Measurements from ENCODE around the gene TRIM63.

Gene TRIM63

DNA sequence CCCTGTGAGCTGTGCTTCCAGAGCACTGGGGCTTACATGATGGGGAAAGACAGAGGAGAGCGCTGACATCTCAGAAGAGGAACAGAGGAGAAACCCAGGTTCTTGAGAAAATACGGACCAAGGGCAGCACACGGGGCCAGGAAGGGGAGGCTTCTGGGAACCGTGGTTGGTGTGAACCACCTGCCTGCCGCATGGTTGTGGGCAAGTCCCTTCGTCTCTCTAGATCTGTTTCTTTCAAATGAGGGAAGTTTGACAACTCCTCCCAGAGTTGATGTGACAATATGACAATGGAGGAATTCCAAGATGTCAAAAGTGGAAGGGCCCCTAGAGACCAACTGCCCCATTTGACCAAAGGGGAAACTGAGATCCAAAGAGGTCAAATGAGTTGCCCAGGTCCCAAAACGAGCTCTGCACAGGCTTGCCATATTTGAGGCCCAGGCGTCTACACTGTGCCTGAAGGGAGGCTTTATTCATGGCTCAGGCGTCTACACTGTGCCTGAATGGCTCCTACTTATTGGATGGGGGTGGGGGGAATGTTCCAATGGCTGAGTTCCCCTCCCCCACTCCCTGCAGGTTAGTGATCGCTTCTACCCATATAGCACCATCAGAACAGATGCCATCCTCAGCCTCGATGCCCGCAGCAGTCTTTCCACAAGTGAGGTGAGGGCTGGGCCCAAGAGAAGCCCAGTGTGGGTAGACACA lies 34.6 kb downstream of the TRIM63 start:
- Histone ChIP-seq H3K9me3 (ENCODE audit: control insufficient read depth in 2 of 2, low read length in 2 of 2) (no peaks in the 10 kb centered on the region), H3K9ac (ENCODE audit: low read length in 2 of 2) (no peak overlapping the region), H3K4me1 (ENCODE audit: control insufficient read depth, insufficient read depth, low read length) (peaks cover 18% of the 10 kb centered on the region), H3K36me3 (ENCODE audit: control insufficient read depth in 2 of 2, insufficient read depth in 2 of 2, low read length in 2 of 2) (no peaks in the 10 kb centered on the region), H3K27me3 (ENCODE audit: control insufficient read depth in 1 of 2, insufficient read depth in 2 of 2, low read length in 2 of 2) (peaks cover 0 to 6% of the 10 kb centered on the region in 2 donors), H3K4me3 (ENCODE audit: low read length in 2 of 2) (no peak overlapping the region), H3K27ac (ENCODE audit: low read length) (no peak overlapping the region)

DNA sequence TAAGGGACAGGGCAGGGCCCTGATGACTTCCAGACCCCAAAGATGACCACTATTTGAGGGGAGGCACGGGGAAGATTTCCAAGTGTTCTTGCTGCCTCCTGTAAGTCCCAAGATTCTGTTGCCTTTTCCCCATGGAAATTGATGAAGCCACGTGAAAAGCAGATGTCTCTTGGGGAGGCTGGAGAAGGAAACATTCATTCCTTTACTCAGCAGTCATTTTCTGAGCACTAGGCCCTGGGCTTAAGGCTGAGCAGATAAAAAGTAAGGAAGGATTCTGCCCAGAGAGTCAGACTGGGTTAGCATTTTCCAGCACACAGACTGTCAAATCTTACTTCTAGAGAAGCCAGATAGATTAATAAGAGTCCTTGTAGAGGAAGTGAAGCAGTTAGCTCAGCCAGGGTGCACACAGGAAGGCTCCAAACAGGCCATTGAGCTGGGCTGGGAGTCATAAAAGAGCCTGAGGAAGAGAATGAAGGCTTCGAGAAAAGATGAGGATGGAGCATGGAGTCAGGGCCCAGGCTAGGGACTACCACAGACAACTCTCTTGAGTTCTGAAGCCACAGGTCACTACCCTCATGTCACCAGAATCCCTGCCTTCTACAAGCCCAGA lies 35.7 kb downstream of the TRIM63 start:
- H3K27me3 ChIP-seq (ENCODE audit: control insufficient read depth in 1 of 2, insufficient read depth in 2 of 2, low read length in 2 of 2): peaks cover 0 to 6% of the 10 kb centered on the region in 2 donors
- no peaks in the 10 kb centered on the region for H3K36me3 ChIP-seq (ENCODE audit: control insufficient read depth in 2 of 2, insufficient read depth in 2 of 2, low read length in 2 of 2)
- H3K9me3 ChIP-seq (ENCODE audit: control insufficient read depth in 2 of 2, low read length in 2 of 2): no peaks in the 10 kb centered on the region
- no peak overlapping the region for H3K27ac ChIP-seq (ENCODE audit: low read length)
- no peak overlapping the region for H3K9ac ChIP-seq (ENCODE audit: low read length in 2 of 2)
- peaks cover 18% of the 10 kb centered on the region for H3K4me1 ChIP-seq (ENCODE audit: control insufficient read depth, insufficient read depth, low read length)
- no peak overlapping the region for H3K4me3 ChIP-seq (ENCODE audit: low read length in 2 of 2)

DNA sequence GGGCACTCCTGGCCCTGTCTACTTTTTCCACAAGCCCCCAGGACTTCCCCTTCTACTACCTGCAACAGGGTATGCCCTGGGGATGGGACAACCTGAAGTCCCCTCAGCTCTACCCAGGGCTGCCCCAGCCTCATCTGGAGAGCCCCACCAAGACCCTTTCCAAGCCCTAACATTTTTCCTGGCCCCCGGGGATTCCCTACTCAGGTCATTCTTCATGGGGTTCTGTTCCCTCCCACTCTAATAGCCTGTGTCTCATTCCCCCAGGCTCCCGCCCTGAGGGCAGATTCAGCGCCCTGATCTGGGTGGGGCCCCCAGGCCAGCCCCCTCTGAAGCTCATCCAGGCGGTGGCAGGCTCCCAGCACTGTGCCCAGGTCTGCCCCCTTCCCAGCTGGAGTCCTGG lies 36.2 kb downstream of the TRIM63 start:
- H3K27me3 ChIP-seq (ENCODE audit: control insufficient read depth in 1 of 2, insufficient read depth in 2 of 2, low read length in 2 of 2): peaks cover 0 to 6% of the 10 kb centered on the region in 2 donors
- H3K9me3 ChIP-seq (ENCODE audit: control insufficient read depth in 2 of 2, low read length in 2 of 2): no peaks in the 10 kb centered on the region
- H3K36me3 ChIP-seq (ENCODE audit: control insufficient read depth in 2 of 2, insufficient read depth in 2 of 2, low read length in 2 of 2): no peaks in the 10 kb centered on the region
- no peak overlapping the region for H3K27ac ChIP-seq (ENCODE audit: low read length)
- no peak overlapping the region for H3K9ac ChIP-seq (ENCODE audit: low read length in 2 of 2)
- no peak overlapping the region for H3K4me3 ChIP-seq (ENCODE audit: low read length in 2 of 2)
- peaks cover 16% of the 10 kb centered on the region for H3K4me1 ChIP-seq (ENCODE audit: control insufficient read depth, insufficient read depth, low read length)

DNA sequence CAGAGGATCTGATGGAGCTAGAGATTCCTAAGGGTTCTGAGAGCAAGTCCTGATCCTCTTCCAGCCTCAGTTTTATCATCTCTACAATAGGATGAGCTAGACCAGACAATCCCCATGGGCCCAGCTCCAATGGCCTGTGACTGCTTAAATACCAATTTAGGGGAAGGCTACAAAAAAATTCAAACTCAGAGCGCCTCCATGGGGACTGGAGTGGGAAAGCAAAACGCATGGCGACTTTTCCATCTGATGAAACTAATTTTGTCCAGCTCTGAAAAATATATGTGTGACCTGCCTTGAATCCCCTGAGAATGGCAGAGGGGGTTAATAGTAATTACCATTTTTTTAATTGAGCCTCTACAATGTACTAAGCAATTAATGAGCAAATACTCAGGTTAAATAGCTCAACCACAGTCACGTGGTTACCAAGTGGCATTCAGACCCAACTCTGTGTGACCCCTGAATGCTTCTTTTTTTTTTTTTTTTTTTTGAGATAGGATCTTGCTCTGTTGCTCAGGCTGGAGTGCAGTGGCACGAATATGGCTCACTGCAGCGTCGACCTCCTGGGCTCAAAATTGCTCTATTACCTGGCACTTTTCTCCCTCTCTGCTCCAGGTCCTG lies 37.5 kb downstream of the TRIM63 start:
- H3K9ac ChIP-seq (ENCODE audit: low read length in 2 of 2): no peak overlapping the region
- H3K4me1 ChIP-seq (ENCODE audit: control insufficient read depth, insufficient read depth, low read length): peaks cover 6% of the 10 kb centered on the region
- H3K4me3 ChIP-seq (ENCODE audit: low read length in 2 of 2): no peak overlapping the region
- H3K27me3 ChIP-seq (ENCODE audit: control insufficient read depth in 1 of 2, insufficient read depth in 2 of 2, low read length in 2 of 2): peaks cover 0 to 6% of the 10 kb centered on the region in 2 donors
- H3K36me3 ChIP-seq (ENCODE audit: control insufficient read depth in 2 of 2, insufficient read depth in 2 of 2, low read length in 2 of 2): no peaks in the 10 kb centered on the region
- H3K9me3 ChIP-seq (ENCODE audit: control insufficient read depth in 2 of 2, low read length in 2 of 2): no peaks in the 10 kb centered on the region
- H3K27ac ChIP-seq (ENCODE audit: low read length): no peak overlapping the region

DNA sequence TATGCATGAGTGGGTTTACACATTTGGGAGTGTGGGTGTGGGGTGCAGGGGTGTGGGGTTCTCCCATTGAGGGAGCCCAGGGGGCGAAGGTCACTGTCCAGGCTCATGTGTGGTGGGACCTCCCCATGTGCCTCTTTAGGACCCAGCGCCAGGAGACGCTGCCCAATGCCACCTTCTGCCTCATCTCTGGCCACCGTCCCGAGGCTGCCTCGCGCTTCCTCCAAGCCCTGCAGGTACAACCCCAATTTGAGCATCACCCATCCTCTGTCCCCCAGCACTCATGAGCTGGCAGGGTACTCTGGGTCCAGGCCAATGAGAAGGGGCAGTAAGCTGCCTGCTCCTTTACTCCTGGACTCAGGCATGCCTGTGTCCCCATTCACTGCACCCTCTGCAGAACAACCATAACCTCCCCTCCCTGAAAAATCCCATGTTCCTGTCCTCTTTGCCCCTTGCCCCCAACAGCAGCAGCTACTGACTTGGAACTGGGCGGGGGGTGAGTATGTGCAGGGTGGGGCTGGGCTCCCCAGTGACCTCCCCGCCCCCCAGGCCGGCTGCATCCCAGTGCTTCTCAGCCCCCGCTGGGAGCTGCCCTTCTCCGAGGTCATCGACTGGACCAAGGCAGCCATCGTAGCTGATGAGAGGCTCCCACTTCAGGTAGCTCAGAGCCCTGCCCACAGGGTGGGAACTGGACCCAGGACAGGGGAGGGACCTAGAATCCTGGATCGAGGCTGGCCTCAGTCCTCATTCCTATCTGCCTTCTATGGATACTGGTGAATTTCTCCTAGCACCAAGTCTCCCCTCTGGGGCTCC lies 38.2 kb downstream of the TRIM63 start:
- Histone ChIP-seq H3K9ac (ENCODE audit: low read length in 2 of 2) (no peak overlapping the region), H3K27me3 (ENCODE audit: control insufficient read depth in 1 of 2, insufficient read depth in 2 of 2, low read length in 2 of 2) (peaks cover 0 to 6% of the 10 kb centered on the region in 2 donors), H3K27ac (ENCODE audit: low read length) (no peak overlapping the region), H3K9me3 (ENCODE audit: control insufficient read depth in 2 of 2, low read length in 2 of 2) (no peaks in the 10 kb centered on the region), H3K4me1 (ENCODE audit: control insufficient read depth, insufficient read depth, low read length) (no peaks in the 10 kb centered on the region), H3K36me3 (ENCODE audit: control insufficient read depth in 2 of 2, insufficient read depth in 2 of 2, low read length in 2 of 2) (no peaks in the 10 kb centered on the region), H3K4me3 (ENCODE audit: low read length in 2 of 2) (no peak overlapping the region)

DNA sequence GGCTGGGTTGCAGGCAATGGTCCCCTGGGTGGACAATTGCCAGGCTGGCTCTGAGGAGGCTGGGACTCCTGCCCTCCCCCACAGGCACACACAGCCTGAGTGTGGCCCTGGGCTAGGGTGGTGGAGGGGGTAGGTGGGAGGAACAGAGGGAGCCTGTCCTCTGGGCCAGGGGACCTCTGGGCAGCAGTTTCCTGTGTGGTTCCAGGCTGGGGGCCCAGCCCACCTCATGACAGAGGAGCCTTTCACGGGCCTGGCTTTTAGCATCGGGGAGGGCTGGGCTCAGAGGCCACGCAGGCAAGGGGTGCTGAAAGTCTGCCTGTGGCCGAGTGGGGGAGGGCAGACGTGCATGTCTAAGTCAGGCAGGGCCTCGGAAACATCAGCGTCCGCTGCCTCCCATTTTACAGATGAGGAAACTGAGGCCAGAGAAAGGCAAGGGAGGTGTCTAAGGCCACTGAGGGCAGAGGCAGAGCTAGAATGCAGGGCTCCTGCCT lies 38.9 kb downstream of the TRIM63 start:
- H3K27ac ChIP-seq (ENCODE audit: low read length): no peak overlapping the region
- H3K9ac ChIP-seq (ENCODE audit: low read length in 2 of 2): no peak overlapping the region
- H3K9me3 ChIP-seq (ENCODE audit: control insufficient read depth in 2 of 2, low read length in 2 of 2): no peaks in the 10 kb centered on the region
- H3K27me3 ChIP-seq (ENCODE audit: control insufficient read depth in 1 of 2, insufficient read depth in 2 of 2, low read length in 2 of 2): peaks cover 0 to 4% of the 10 kb centered on the region in 2 donors
- H3K36me3 ChIP-seq (ENCODE audit: control insufficient read depth in 2 of 2, insufficient read depth in 2 of 2, low read length in 2 of 2): no peaks in the 10 kb centered on the region
- H3K4me3 ChIP-seq (ENCODE audit: low read length in 2 of 2): no peak overlapping the region
- H3K4me1 ChIP-seq (ENCODE audit: control insufficient read depth, insufficient read depth, low read length): no peaks in the 10 kb centered on the region

DNA sequence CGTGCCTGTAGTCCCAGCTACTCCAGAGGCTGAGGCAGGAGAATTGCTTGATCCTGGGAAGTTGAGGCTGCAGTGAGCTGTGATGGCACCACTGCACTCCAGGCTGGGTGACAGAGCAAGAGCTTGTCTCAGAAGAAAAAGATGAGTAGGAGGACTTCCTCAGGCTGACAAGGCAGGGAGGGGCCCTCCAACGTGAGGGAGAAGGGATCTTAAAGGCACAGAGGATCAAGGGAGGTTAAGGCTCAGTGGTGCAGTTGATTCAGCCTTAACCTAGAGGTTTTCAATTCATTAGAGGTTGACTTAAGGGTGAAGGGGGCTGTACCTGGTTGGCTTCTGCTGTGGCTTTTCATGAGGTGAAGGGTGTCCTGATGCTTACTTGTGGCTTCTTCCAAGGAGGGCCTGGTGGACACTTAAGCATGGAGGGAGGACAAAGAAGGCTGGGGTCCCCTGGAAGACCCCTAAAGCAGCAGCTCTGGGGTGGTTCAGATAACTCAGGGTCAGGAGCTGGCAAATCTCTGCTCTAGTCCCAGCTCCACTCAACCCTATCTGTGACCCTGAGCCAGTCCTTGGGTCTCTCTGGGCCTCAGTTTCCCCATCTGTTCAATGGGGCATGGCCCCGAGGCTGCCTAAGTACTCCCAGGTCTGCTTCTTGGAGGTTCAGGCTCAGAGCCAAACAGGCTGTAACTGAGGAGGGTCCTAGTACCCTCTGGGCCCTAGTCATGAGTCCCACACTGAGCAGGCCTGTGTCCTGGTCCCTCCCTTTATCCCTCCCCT lies 39.5 kb downstream of the TRIM63 start:
- no peaks in the 10 kb centered on the region for H3K36me3 ChIP-seq (ENCODE audit: control insufficient read depth in 2 of 2, insufficient read depth in 2 of 2, low read length in 2 of 2)
- no peaks in the 10 kb centered on the region for H3K9me3 ChIP-seq (ENCODE audit: control insufficient read depth in 2 of 2, low read length in 2 of 2)
- no peak overlapping the region for H3K27ac ChIP-seq (ENCODE audit: low read length)
- no peak overlapping the region for H3K4me3 ChIP-seq (ENCODE audit: low read length in 2 of 2)
- H3K27me3 ChIP-seq (ENCODE audit: control insufficient read depth in 1 of 2, insufficient read depth in 2 of 2, low read length in 2 of 2): peaks cover 0 to 4% of the 10 kb centered on the region in 2 donors
- peaks cover 4% of the 10 kb centered on the region for H3K4me1 ChIP-seq (ENCODE audit: control insufficient read depth, insufficient read depth, low read length)
- H3K9ac ChIP-seq (ENCODE audit: low read length in 2 of 2): no peak overlapping the region

DNA sequence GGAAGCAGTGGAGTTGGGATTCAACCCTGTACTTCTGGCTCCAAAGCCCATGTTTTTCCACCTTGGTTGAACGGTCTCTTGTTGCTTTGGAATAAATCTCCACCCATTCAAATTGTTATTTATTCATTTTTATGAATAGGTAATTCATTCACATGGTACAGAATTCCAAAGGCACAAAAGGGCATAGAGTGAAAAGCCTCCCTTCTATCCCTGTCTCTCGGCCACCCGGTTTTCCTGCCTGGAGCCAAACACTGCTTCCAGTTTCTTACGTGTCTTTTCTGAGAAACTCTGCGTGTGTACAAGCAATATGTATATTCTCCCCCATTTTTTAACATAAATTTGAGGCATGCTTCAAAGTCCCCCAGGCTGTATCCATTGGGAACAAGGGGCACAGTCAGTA lies 41.9 kb downstream of the TRIM63 start:
- Histone ChIP-seq H3K36me3 (ENCODE audit: control insufficient read depth in 2 of 2, insufficient read depth in 2 of 2, low read length in 2 of 2) (no peaks in the 10 kb centered on the region), H3K9ac (ENCODE audit: low read length in 2 of 2) (no peak overlapping the region), H3K9me3 (ENCODE audit: control insufficient read depth in 2 of 2, low read length in 2 of 2) (no peaks in the 10 kb centered on the region), H3K4me3 (ENCODE audit: low read length in 2 of 2) (no peak overlapping the region), H3K27ac (ENCODE audit: low read length) (no peak overlapping the region), H3K27me3 (ENCODE audit: control insufficient read depth in 1 of 2, insufficient read depth in 2 of 2, low read length in 2 of 2) (peaks cover 2 to 3% of the 10 kb centered on the region in 2 donors), H3K4me1 (ENCODE audit: control insufficient read depth, insufficient read depth, low read length) (peaks cover 13% of the 10 kb centered on the region)

DNA sequence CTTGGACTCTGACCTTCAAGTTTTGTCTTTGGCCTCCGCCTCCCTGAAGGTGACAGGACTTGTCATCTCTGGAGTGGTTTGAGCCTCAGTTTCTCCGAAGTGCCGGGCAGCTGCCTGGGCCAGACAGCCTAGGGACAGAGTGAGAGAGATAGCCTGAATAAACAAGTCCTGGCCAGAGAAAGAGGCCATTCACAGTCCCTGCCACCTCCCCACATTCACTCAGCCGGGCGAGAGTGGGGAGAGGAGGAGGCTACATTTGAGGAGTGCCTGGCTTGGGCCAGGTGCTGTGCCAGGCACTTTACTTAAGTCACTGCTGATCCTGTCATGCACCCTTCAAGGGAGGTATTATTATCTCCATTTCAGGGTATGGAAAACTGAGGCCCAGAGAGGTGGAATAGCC lies 42.4 kb downstream of the TRIM63 start:
- H3K4me3 ChIP-seq (ENCODE audit: low read length in 2 of 2): no peak overlapping the region
- H3K36me3 ChIP-seq (ENCODE audit: control insufficient read depth in 2 of 2, insufficient read depth in 2 of 2, low read length in 2 of 2): no peaks in the 10 kb centered on the region
- no peaks in the 10 kb centered on the region for H3K9me3 ChIP-seq (ENCODE audit: control insufficient read depth in 2 of 2, low read length in 2 of 2)
- no peak overlapping the region for H3K27ac ChIP-seq (ENCODE audit: low read length)
- H3K27me3 ChIP-seq (ENCODE audit: control insufficient read depth in 1 of 2, insufficient read depth in 2 of 2, low read length in 2 of 2): peaks cover 2 to 3% of the 10 kb centered on the region in 2 donors
- no peak overlapping the region for H3K9ac ChIP-seq (ENCODE audit: low read length in 2 of 2)
- peaks cover 13% of the 10 kb centered on the region for H3K4me1 ChIP-seq (ENCODE audit: control insufficient read depth, insufficient read depth, low read length)

DNA sequence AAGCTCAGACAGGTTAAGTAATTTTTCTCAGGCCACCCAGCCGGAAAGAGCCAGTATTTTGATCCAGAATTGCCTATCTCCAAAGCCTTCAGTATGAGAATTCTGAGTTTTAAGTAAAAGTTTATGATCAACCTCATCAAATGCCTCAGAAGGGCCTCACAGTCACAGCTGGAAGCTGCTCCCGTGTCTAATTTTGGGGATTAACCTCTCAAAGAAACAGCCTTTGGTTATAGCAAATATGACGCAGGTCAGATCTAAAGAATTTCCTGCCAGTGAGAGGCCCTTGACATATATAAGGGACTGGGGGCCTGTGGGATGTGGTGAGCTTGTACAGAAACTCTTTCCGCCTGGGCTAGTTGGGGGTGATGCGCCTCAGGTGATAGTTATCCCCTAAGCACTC lies 43.6 kb downstream of the TRIM63 start:
- Histone ChIP-seq H3K9me3 (ENCODE audit: control insufficient read depth in 2 of 2, low read length in 2 of 2) (no peaks in the 10 kb centered on the region), H3K36me3 (ENCODE audit: control insufficient read depth in 2 of 2, insufficient read depth in 2 of 2, low read length in 2 of 2) (no peaks in the 10 kb centered on the region), H3K4me3 (ENCODE audit: low read length in 2 of 2) (no peak overlapping the region), H3K4me1 (ENCODE audit: control insufficient read depth, insufficient read depth, low read length) (peaks cover 13% of the 10 kb centered on the region), H3K9ac (ENCODE audit: low read length in 2 of 2) (no peak overlapping the region), H3K27me3 (ENCODE audit: control insufficient read depth in 1 of 2, insufficient read depth in 2 of 2, low read length in 2 of 2) (peaks cover 2 to 3% of the 10 kb centered on the region in 2 donors), H3K27ac (ENCODE audit: low read length) (no peak overlapping the region)

Measured in stomach smooth muscle (tissue), 2 donors.